ENCODE measurements around the gene HOXD9.

DNA sequence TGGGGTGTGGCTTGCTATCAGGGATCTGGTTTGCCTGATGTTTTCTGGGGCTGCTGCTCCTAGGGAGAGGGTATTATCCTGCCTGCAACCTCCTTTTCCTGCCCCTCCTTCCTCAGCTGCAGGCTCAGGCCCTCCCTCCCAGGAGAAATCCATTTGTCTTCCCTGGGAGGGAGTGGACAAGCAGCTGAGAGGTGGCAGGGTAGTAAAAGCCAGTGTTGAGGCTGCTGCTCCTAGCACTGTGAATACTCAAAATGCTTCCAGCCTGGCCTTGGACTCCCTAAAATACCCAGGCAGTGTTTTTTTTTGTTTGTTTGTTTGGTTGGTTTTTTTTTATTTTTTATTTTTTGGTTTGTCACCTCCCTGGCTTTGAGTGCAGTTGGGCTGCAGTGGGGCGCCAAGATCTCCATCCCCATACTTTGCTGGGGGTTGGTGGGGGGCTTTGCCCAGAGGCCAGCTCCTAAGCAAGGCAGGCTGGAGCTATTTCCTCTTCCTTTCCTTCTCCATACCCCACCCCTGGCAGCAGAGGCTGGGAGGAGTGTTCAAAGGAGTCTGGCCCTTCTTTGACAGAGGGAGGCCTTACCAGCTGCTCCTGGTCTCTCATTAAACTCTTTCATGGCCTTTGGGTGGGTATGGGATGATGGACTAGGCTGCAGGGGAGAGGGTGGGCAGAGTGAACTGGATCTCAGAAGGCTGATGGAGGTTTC, 48.2 kb downstream of the HOXD9 start:
- TF ChIP-seq POLR2AphosphoS5 (IDR thresholded peaks at IDR 0.05; ENCODE audit: low read depth, low read length) (no peak), SIN3A (IDR thresholded peaks at IDR 0.05; ENCODE audit: borderline replicate concordance, insufficient read depth, low read length) (no peak), TAF1 (IDR thresholded peaks at IDR 0.05; ENCODE audit: borderline replicate concordance, insufficient read depth, low read length) (no peak)
- TF ChIP-seq, protein P1, sequence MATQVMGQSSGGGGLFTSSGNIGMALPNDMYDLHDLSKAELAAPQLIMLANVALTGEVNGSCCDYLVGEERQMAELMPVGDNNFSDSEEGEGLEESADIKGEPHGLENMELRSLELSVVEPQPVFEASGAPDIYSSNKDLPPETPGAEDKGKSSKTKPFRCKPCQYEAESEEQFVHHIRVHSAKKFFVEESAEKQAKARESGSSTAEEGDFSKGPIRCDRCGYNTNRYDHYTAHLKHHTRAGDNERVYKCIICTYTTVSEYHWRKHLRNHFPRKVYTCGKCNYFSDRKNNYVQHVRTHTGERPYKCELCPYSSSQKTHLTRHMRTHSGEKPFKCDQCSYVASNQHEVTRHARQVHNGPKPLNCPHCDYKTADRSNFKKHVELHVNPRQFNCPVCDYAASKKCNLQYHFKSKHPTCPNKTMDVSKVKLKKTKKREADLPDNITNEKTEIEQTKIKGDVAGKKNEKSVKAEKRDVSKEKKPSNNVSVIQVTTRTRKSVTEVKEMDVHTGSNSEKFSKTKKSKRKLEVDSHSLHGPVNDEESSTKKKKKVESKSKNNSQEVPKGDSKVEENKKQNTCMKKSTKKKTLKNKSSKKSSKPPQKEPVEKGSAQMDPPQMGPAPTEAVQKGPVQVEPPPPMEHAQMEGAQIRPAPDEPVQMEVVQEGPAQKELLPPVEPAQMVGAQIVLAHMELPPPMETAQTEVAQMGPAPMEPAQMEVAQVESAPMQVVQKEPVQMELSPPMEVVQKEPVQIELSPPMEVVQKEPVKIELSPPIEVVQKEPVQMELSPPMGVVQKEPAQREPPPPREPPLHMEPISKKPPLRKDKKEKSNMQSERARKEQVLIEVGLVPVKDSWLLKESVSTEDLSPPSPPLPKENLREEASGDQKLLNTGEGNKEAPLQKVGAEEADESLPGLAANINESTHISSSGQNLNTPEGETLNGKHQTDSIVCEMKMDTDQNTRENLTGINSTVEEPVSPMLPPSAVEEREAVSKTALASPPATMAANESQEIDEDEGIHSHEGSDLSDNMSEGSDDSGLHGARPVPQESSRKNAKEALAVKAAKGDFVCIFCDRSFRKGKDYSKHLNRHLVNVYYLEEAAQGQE (IDR thresholded peaks at IDR 0.05; ENCODE audit: insufficient read depth in 1 of 2, low read depth in 2 of 2, low read length in 2 of 2): no peak

Data from PFSK-1 (cell line).